PC-3 (cell line): ENCODE results near the gene PLAAT2.

Experiments used
- EZH2 ChIP-seq: fragments of 300-600 bp; sonication (generic); IDR thresholded peaks from one replicate; pipeline ENCODE4 v1.6.1; 2017; ENCODE audit warnings: antibody characterized with exemption, mild to moderate bottlenecking, low read length; ENCODE audit not compliant: unreplicated experiment
- EZH2phosphoT487 ChIP-seq: fragments of 300-600 bp; sonication (generic); IDR thresholded peaks from 2 replicates; pipeline ENCODE4 v1.6.1; 2018; ENCODE audit warnings: mild to moderate bottlenecking, antibody characterized with exemption, low read length, borderline replicate concordance
- TF ChIP-seq, protein P1 (sequence below): fragments of 300-600 bp; sonication (generic); conservative IDR thresholded peaks from 2 replicates; pipeline ENCODE4 v1.5.1; 2017; ENCODE audit warnings: antibody characterized with exemption, low read depth, mild to moderate bottlenecking, low read length

DNA sequence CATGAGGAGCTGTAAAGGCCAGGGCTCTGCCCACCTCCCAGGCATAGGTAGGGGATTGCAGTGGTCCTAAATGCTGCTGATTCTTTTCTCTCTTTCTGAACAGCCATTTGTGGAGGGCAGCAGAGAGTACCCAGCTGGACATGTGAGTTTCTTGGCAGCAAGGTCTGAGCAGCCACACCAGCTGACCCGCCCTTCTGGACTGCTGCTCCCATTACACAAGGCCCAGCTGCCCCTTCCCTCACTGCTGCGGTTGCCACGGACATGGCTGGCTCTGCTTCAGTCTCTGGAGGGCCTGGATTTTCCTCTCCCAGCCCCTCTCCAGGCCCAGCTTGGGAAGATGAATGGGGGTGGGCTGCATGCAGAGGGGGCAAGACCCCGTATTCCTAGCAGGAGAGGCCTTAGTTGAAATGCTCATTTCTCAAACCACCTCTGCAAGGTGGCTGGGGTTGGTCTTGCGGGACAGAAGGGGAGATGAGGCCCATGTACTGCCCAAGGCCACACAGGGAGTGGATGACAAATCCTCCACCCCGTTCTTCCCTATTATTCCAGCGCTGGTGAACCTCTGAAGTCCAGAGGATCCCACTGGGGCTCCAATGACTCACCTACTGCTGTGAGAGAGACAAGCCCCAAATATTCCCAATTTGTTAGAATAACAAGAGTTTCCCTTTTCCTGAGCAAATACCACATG, 52.7 kb downstream of the PLAAT2 start:
- TF ChIP-seq EZH2 = no peak
- TF ChIP-seq, protein P1, sequence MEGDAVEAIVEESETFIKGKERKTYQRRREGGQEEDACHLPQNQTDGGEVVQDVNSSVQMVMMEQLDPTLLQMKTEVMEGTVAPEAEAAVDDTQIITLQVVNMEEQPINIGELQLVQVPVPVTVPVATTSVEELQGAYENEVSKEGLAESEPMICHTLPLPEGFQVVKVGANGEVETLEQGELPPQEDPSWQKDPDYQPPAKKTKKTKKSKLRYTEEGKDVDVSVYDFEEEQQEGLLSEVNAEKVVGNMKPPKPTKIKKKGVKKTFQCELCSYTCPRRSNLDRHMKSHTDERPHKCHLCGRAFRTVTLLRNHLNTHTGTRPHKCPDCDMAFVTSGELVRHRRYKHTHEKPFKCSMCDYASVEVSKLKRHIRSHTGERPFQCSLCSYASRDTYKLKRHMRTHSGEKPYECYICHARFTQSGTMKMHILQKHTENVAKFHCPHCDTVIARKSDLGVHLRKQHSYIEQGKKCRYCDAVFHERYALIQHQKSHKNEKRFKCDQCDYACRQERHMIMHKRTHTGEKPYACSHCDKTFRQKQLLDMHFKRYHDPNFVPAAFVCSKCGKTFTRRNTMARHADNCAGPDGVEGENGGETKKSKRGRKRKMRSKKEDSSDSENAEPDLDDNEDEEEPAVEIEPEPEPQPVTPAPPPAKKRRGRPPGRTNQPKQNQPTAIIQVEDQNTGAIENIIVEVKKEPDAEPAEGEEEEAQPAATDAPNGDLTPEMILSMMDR = no peak
- TF ChIP-seq EZH2phosphoT487 = no peak
